Occipital lobe (tissue), 1 donor: Measurements from ENCODE around the gene WDR20. TPM values are rescaled to one million over a fixed set of nuclear protein-coding genes. Genes with fewer than 3 reads are reported as not detected.

Experiments used
- total RNA-seq: library from RNA; depleted of rRNA; stranded (reverse); fragments of >200 nt; gene quantifications from one replicate; pipeline ENCODE4 v1.2.3, GENCODE V29; 2014

WDR20 gene
- total RNA-seq, 1 donor from 2014 or later: 36.0 TPM

Other genes starting within 250 kb of the WDR20 start
- gene DYNC1H1, start 175.3 kb upstream of the WDR20 start, total RNA-seq: 677 TPM
- 317 TPM for gene HSP90AA1, start 52.9 kb upstream of the WDR20 start, total RNA-seq
- 28.1 TPM for gene MOK, start 165.3 kb downstream of the WDR20 start, total RNA-seq
- 12.6 TPM for gene ZNF839, start 179.8 kb downstream of the WDR20 start, total RNA-seq
- 23.1 TPM for gene CINP, start 223.0 kb downstream of the WDR20 start, total RNA-seq
- gene TECPR2, start 223.0 kb downstream of the WDR20 start, total RNA-seq: 15.9 TPM